Heart right ventricle (tissue), 12 donors: ENCODE measurements around the gene ZSWIM3. TPM values are rescaled to one million over a fixed set of nuclear protein-coding genes. Genes with fewer than 3 reads are reported as not detected.

ENCODE experiments used
- polyA plus RNA-seq, 2 donors: library from polyadenylated mRNA; stranded (reverse); fragments of 200-250 nt; gene quantifications; one replicate each; pipeline ENCODE4 v1.2.3, GENCODE V29; 2013
- total RNA-seq, 10 donors: library from RNA; stranded (reverse); fragmentation: NEBNext Ultra II Directional in 3 of 10; extraction: Animal tissue kit (Norgen Biotek cat#: 25700) in 3 of 10; gene quantifications; one replicate each; pipeline versions ENCODE4 v1.2.1 to v1.2.4, GENCODE V29; 2021 to 2023
- donor health status: ischemic (EF 13 %, LVEDD 7.1; RV severe dilation, severe dysfunction).
- donor health status: healthy with polysubstance abuse.
- donor health status: DM: no; HTN: yes; CAD: no.
- donor health status: DM: no; HTN: no; CAD: no.
- donor health status: ischemic (EF 25% LVEDD 6.9; RV normal size, moderate dysfunction).
- donor health status: ischemic (EF 25% LVEDD 5.7; RV mildly dilated, moderate dysfunction).
- donor health status: healthy.
- donor health status: nonischemic (EF 11% LVEDD 7.7; RV severe dilation, severe dysfunction).
- donor health status: DM: yes; HTN: yes; CAD: no.
- donor health status: PGD.
- donor health status: ischemic (EF 29% LVEDD 5.4; RV normal size, mild dysfunction).
- donor health status: nonischemic (EF 23%, LVEDD 6.1; RV moderate dilation, normal function).

Gene ZSWIM3
- total and polyA plus RNA-seq, 12 donors, result 1.4 to 2.5 (median 1.9) TPM

Other genes with a start within 250 kb of the ZSWIM3 start
- not detected for gene WFDC10A, start 227.9 kb upstream of the ZSWIM3 start, total RNA-seq
- not detected for gene WFDC10A, start 227.9 kb upstream of the ZSWIM3 start, polyA plus RNA-seq
- gene WFDC9, start 226.3 kb upstream of the ZSWIM3 start, total RNA-seq, result not detected
- gene WFDC9, start 226.3 kb upstream of the ZSWIM3 start, polyA plus RNA-seq, result not detected
- not detected for gene WFDC11, start 187.4 kb upstream of the ZSWIM3 start, total RNA-seq
- gene WFDC11, start 187.4 kb upstream of the ZSWIM3 start, polyA plus RNA-seq, result not detected
- not detected for gene WFDC13, start 155.6 kb upstream of the ZSWIM3 start, total RNA-seq
- not detected for gene WFDC13, start 155.6 kb upstream of the ZSWIM3 start, polyA plus RNA-seq
- gene WFDC10B, start 152.6 kb upstream of the ZSWIM3 start, total RNA-seq, result not detected
- not detected for gene WFDC10B, start 152.6 kb upstream of the ZSWIM3 start, polyA plus RNA-seq
- gene SPINT4, start 135.3 kb upstream of the ZSWIM3 start, total RNA-seq, result not detected
- not detected for gene SPINT4, start 135.3 kb upstream of the ZSWIM3 start, polyA plus RNA-seq
- 1 to 10 TPM in 3 of 10 donors, under 1 TPM in 3, not detected in 4; 0.49 to 2.3 (median 0.99) TPM for gene WFDC3, start 65.7 kb upstream of the ZSWIM3 start, total RNA-seq
- under 1 TPM; 0.44 to 0.75 TPM for gene WFDC3, start 65.7 kb upstream of the ZSWIM3 start, polyA plus RNA-seq
- gene DNTTIP1, start 65.7 kb upstream of the ZSWIM3 start, total RNA-seq, result 10 to 100 TPM; 13.8 to 32.2 (median 23.3) TPM
- 10 to 100 TPM; 18.4 to 33.5 TPM for gene DNTTIP1, start 65.7 kb upstream of the ZSWIM3 start, polyA plus RNA-seq
- 1 to 10 TPM in 6 of 10 donors, under 1 TPM in 2, not detected in 2; 0.40 to 8.6 (median 1.3) TPM for gene UBE2C, start 45.0 kb upstream of the ZSWIM3 start, total RNA-seq
- under 1 TPM; 0.37 to 0.54 TPM for gene UBE2C, start 45.0 kb upstream of the ZSWIM3 start, polyA plus RNA-seq
- gene TNNC2, start 30.3 kb upstream of the ZSWIM3 start, total RNA-seq, result under 1 TPM in 1 of 10 donors, not detected in 9; 0.44 TPM
- gene TNNC2, start 30.3 kb upstream of the ZSWIM3 start, polyA plus RNA-seq, result under 1 TPM; 0.59 to 0.88 TPM
- gene SNX21, start 23.8 kb upstream of the ZSWIM3 start, total RNA-seq, result 10 to 100 TPM; 15.4 to 27.0 (median 19.3) TPM
- 10 to 100 TPM; 15.8 to 18.0 TPM for gene SNX21, start 23.8 kb upstream of the ZSWIM3 start, polyA plus RNA-seq
- gene ACOT8, start 222 bp upstream of the ZSWIM3 start, total RNA-seq, result 10 to 100 TPM; 21.3 to 34.1 (median 27.4) TPM
- 10 to 100 TPM; 39.9 to 46.6 TPM for gene ACOT8, start 222 bp upstream of the ZSWIM3 start, polyA plus RNA-seq
- gene ZSWIM1, start 23.6 kb downstream of the ZSWIM3 start, total RNA-seq, result 10 to 100 TPM in 6 of 10 donors, 1 to 10 TPM in 4; 9.2 to 12.0 (median 10.4) TPM
- gene ZSWIM1, start 23.6 kb downstream of the ZSWIM3 start, polyA plus RNA-seq, result 1 to 10 TPM; 3.8 to 4.9 TPM
- 1 to 10 TPM; 1.0 to 3.1 (median 2.0) TPM for gene SPATA25, start 30.0 kb downstream of the ZSWIM3 start, total RNA-seq
- gene SPATA25, start 30.0 kb downstream of the ZSWIM3 start, polyA plus RNA-seq, result 1 to 10 TPM in 1 of 2 donors, under 1 TPM in 1; 0.65 to 4.3 TPM
- gene NEURL2, start 33.6 kb downstream of the ZSWIM3 start, total RNA-seq, result 10 to 100 TPM in 1 of 10 donors, 1 to 10 TPM in 9; 6.2 to 11.1 (median 8.3) TPM
- 1 to 10 TPM; 3.3 to 7.2 TPM for gene NEURL2, start 33.6 kb downstream of the ZSWIM3 start, polyA plus RNA-seq
- 100 to 1,000 TPM in 8 of 10 donors, 10 to 100 TPM in 2; 75.1 to 173 (median 112) TPM for gene CTSA, start 33.7 kb downstream of the ZSWIM3 start, total RNA-seq
- gene CTSA, start 33.7 kb downstream of the ZSWIM3 start, polyA plus RNA-seq, result 10 to 100 TPM; 77.4 to 98.7 TPM
- 100 to 1,000 TPM in 2 of 10 donors, 10 to 100 TPM in 8; 10.7 to 230 (median 32.7) TPM for gene PLTP, start 54.5 kb downstream of the ZSWIM3 start, total RNA-seq
- 10 to 100 TPM; 39.2 to 55.8 TPM for gene PLTP, start 54.5 kb downstream of the ZSWIM3 start, polyA plus RNA-seq
- gene PCIF1, start 77.1 kb downstream of the ZSWIM3 start, total RNA-seq, result 10 to 100 TPM; 23.6 to 33.1 (median 27.4) TPM
- 10 to 100 TPM; 20.8 to 28.8 TPM for gene PCIF1, start 77.1 kb downstream of the ZSWIM3 start, polyA plus RNA-seq
- gene ZNF335, start 114.6 kb downstream of the ZSWIM3 start, total RNA-seq, result 10 to 100 TPM in 1 of 10 donors, 1 to 10 TPM in 9; 6.1 to 11.6 (median 7.3) TPM
- gene ZNF335, start 114.6 kb downstream of the ZSWIM3 start, polyA plus RNA-seq, result 10 to 100 TPM in 1 of 2 donors, 1 to 10 TPM in 1; 4.9 to 13.1 TPM
- gene MMP9, start 151.3 kb downstream of the ZSWIM3 start, total RNA-seq, result 10 to 100 TPM in 1 of 10 donors, 1 to 10 TPM in 1, under 1 TPM in 8; 0.47 to 10.6 (median 0.86) TPM
- gene MMP9, start 151.3 kb downstream of the ZSWIM3 start, polyA plus RNA-seq, result under 1 TPM; 0.15 to 0.26 TPM
- gene SLC12A5, start 171.6 kb downstream of the ZSWIM3 start, total RNA-seq, result 1 to 10 TPM in 1 of 10 donors, under 1 TPM in 2, not detected in 7; 0.28 to 1.3 (median 0.87) TPM
- 1 to 10 TPM in 1 of 2 donors, not detected in 1; 1.2 TPM for gene SLC12A5, start 171.6 kb downstream of the ZSWIM3 start, polyA plus RNA-seq
- 10 to 100 TPM; 10.3 to 22.5 (median 11.6) TPM for gene NCOA5, start 232.3 kb downstream of the ZSWIM3 start, total RNA-seq
- 1 to 10 TPM; 7.6 to 8.4 TPM for gene NCOA5, start 232.3 kb downstream of the ZSWIM3 start, polyA plus RNA-seq